Measurements from ENCODE around the gene UBE2G1. TPM values are rescaled to one million over a fixed set of nuclear protein-coding genes. Genes with fewer than 3 reads are reported as not detected.

UBE2G1 gene
- total RNA-seq, 1 experiment from 2014 or later = 80.6 TPM

DNA sequence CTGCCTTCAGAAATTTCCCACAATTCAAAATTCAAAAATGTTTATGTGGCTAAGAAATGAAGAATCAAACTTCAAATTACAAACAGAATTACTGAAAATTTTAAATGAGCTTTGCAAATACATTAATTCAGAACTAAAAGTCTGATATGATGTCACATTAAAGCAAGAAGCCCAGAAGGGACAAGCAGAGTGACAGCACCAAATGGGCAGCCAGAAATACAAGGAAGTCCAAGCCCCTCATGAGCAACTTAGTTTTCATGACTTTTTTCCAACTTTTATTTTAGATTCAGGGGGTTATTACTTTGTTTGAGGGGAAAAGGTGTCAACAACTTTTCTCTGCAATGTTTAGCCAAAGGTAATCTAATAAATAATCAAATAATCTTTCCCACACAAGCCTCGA, 21.5 kb downstream of the UBE2G1 start:
- Histone ChIP-seq H3K4me2 (ENCODE audit: low read length) (no peak overlapping the region), H3K4me1 (ENCODE audit: control insufficient read depth in 1 of 2, insufficient read depth in 2 of 2, low read length in 2 of 2) (peaks cover 0 to 14% of the 10 kb centered on the region in 2 experiments; a peak in 2 of 4 replicates), H3K79me2 (ENCODE audit: insufficient read depth, low read length) (peaks cover 97% of the 10 kb centered on the region), H3K27me3 (ENCODE audit: insufficient read depth, low read length) (no peaks in the 10 kb centered on the region), H2AFZ (ENCODE audit: low read depth, low read length, poor library complexity, severe bottlenecking) (no peak overlapping the region), H3K9me2 (ENCODE audit: insufficient read depth) (no peaks in the 10 kb centered on the region), H3K4me3 (replicated peaks in 1 of 2; ENCODE audit: low read depth in 1 of 2, low read length in 2 of 2) (no peak overlapping the region), H3K27ac (ENCODE audit: low read depth, low read length) (no peak overlapping the region), H4K20me1 (ENCODE audit: insufficient read depth) (peaks cover 28% of the 10 kb centered on the region; the same call in 1 of the 2 replicates), H3K9ac (ENCODE audit: low read length) (no peak overlapping the region), H3K36me3 (ENCODE audit: control insufficient read depth in 1 of 2, insufficient read depth in 2 of 2, low read length in 2 of 2) (no peaks in the 10 kb centered on the region), H3K9me3 (ENCODE audit: control insufficient read depth in 1 of 2, insufficient read depth in 1 of 2, low read depth in 1 of 2, low read length in 2 of 2) (no peaks in the 10 kb centered on the region)
- CTCF ChIA-PET = no interaction called here
- ATAC-seq = no peak
- no TSS peak for BruUV-seq (replicated peaks)
- POLR2A ChIA-PET = no interaction called here
- intact Hi-C loops (cut with micrococcal nuclease) = no loop called here
- RAD21 ChIA-PET (ENCODE audit: low non-redundant PET in 1 of 2, low total read pairs in 2 of 2, uncharacterized antibody in 2 of 2, unreplicated experiment in 2 of 2) = no interaction called here
- TF ChIP-seq SP1 (IDR thresholded peaks at IDR 0.05; ENCODE audit: low read depth) (no peak), POLR2AphosphoS5 (IDR thresholded peaks at IDR 0.05; ENCODE audit: low read depth, low read length) (no peak), EZH2phosphoT487 (IDR thresholded peaks at IDR 0.05; ENCODE audit: borderline replicate concordance) (no peak), POLR2A (IDR thresholded peaks at IDR 0.05; ENCODE audit: borderline replicate concordance, extremely low read depth, insufficient read depth, insufficient read length) (no peak), EGR1 (IDR thresholded peaks at IDR 0.05; ENCODE audit: low read depth) (no peak), ZBTB33 (IDR thresholded peaks at IDR 0.05; ENCODE audit: extremely low read depth, insufficient replicate concordance, low read length) (no peak), CEBPB (IDR thresholded peaks at IDR 0.05; ENCODE audit: low read depth) (no peak), SIN3A (IDR thresholded peaks at IDR 0.05; ENCODE audit: low read depth) (no peak), FOSL1 (IDR thresholded peaks at IDR 0.05; ENCODE audit: low read depth) (no peak), MAX (IDR thresholded peaks at IDR 0.05) (no peak), JUND (IDR thresholded peaks at IDR 0.05) (no peak)
- TF ChIP-seq, protein P1, sequence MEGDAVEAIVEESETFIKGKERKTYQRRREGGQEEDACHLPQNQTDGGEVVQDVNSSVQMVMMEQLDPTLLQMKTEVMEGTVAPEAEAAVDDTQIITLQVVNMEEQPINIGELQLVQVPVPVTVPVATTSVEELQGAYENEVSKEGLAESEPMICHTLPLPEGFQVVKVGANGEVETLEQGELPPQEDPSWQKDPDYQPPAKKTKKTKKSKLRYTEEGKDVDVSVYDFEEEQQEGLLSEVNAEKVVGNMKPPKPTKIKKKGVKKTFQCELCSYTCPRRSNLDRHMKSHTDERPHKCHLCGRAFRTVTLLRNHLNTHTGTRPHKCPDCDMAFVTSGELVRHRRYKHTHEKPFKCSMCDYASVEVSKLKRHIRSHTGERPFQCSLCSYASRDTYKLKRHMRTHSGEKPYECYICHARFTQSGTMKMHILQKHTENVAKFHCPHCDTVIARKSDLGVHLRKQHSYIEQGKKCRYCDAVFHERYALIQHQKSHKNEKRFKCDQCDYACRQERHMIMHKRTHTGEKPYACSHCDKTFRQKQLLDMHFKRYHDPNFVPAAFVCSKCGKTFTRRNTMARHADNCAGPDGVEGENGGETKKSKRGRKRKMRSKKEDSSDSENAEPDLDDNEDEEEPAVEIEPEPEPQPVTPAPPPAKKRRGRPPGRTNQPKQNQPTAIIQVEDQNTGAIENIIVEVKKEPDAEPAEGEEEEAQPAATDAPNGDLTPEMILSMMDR (IDR thresholded peaks at IDR 0.05 in 2 of 3, conservative IDR thresholded peaks at IDR 0.05 in 1 of 3; ENCODE audit: borderline replicate concordance in 1 of 3, insufficient read depth in 1 of 3, low read depth in 2 of 3, low read length in 2 of 3) = no peak
- TF ChIP-seq, protein P2, sequence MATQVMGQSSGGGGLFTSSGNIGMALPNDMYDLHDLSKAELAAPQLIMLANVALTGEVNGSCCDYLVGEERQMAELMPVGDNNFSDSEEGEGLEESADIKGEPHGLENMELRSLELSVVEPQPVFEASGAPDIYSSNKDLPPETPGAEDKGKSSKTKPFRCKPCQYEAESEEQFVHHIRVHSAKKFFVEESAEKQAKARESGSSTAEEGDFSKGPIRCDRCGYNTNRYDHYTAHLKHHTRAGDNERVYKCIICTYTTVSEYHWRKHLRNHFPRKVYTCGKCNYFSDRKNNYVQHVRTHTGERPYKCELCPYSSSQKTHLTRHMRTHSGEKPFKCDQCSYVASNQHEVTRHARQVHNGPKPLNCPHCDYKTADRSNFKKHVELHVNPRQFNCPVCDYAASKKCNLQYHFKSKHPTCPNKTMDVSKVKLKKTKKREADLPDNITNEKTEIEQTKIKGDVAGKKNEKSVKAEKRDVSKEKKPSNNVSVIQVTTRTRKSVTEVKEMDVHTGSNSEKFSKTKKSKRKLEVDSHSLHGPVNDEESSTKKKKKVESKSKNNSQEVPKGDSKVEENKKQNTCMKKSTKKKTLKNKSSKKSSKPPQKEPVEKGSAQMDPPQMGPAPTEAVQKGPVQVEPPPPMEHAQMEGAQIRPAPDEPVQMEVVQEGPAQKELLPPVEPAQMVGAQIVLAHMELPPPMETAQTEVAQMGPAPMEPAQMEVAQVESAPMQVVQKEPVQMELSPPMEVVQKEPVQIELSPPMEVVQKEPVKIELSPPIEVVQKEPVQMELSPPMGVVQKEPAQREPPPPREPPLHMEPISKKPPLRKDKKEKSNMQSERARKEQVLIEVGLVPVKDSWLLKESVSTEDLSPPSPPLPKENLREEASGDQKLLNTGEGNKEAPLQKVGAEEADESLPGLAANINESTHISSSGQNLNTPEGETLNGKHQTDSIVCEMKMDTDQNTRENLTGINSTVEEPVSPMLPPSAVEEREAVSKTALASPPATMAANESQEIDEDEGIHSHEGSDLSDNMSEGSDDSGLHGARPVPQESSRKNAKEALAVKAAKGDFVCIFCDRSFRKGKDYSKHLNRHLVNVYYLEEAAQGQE (IDR thresholded peaks at IDR 0.05; ENCODE audit: low read depth) = no peak
- no peak for DNase-seq (ENCODE audit: low read depth, low spot score)

Data from HCT116 (cell line).